NCI-H2227 treated with DMSO at 0.1 percent for 48 hours (cell line): ENCODE results near the gene LTB4R.
"Not testable (repeated sequence)": the region's sequence is repeated elsewhere in the genome, so short reads cannot be mapped to it uniquely, and the experiment has no call there.

Experiments
- DNase-seq: peaks from one replicate; lab custom pipeline; 2025; lab: John Stamatoyannopoulos, UW

LTB4R gene

GRCh38 chr14:24323341-24323740 lies 12.0 kb downstream of the LTB4R start:
- no peak for DNase-seq

GRCh38 chr14:24324024-24324423 lies 12.7 kb downstream of the LTB4R start:
- DNase-seq = no peak

- DNase-seq = no peak
Measured at GRCh38 chr14:24325041-24325530, 13.8 kb downstream of the LTB4R start.

- no peak for DNase-seq
Measured at GRCh38 chr14:24325963-24326362, 14.7 kb downstream of the LTB4R start.

- no peak for DNase-seq
Measured at GRCh38 chr14:24327303-24327702, 16.0 kb downstream of the LTB4R start.

GRCh38 chr14:24327914-24328313 lies 16.6 kb downstream of the LTB4R start:
- DNase-seq = not testable (repeated sequence)

GRCh38 chr14:24329073-24329663 lies 17.9 kb downstream of the LTB4R start:
- DNase-seq = no peak

- DNase-seq = no peak
Measured at GRCh38 chr14:24329736-24330135, 18.4 kb downstream of the LTB4R start.

GRCh38 chr14:24330973-24331674 lies 19.8 kb downstream of the LTB4R start:
- no peak for DNase-seq

GRCh38 chr14:24331731-24332267 lies 20.5 kb downstream of the LTB4R start:
- DNase-seq = no peak

GRCh38 chr14:24332268-24332993 lies 21.1 kb downstream of the LTB4R start:
- DNase-seq = no peak

- no peak for DNase-seq
Measured at GRCh38 chr14:24334431-24335291, 23.4 kb downstream of the LTB4R start, which contains the start of gene ADCY4. ADCY4 (minus strand) TSS chr14:24335071; CDS start chr14:24334652, 419 bp downstream.

- DNase-seq = no peak
Measured at GRCh38 chr14:24335461-24336171, 24.3 kb downstream of the LTB4R start.

- no peak for DNase-seq
Measured at GRCh38 chr14:24337144-24337823, 26.0 kb downstream of the LTB4R start.

GRCh38 chr14:24337824-24338175 lies 26.5 kb downstream of the LTB4R start:
- DNase-seq = no peak

- DNase-seq = no peak
Measured at GRCh38 chr14:24338843-24339242, 27.5 kb downstream of the LTB4R start.

- DNase-seq = no peak
Measured at GRCh38 chr14:24339284-24340151, 28.2 kb downstream of the LTB4R start, which contains the start of gene RIPK3. RIPK3 (minus strand) TSS chr14:24339991; CDS start chr14:24339826, 165 bp downstream.

- no peak for DNase-seq
Measured at GRCh38 chr14:24340606-24341005, 29.3 kb downstream of the LTB4R start.

- DNase-seq = no peak
Measured at GRCh38 chr14:24342889-24343288, 31.6 kb downstream of the LTB4R start.
